IMR-90 (cell line): Measurements from ENCODE around the gene PNO1. TPM values are rescaled to one million over a fixed set of nuclear protein-coding genes. Genes with fewer than 3 reads are reported as not detected.

ENCODE experiments used
- ATAC-seq: fragments of 200-7000 bp; cut with Tn5 transposase; 2 replicates; pipeline ENCODE4 v1.9.1; 2020; ENCODE audit warnings: low read depth, mild to moderate bottlenecking, moderate library complexity
- BruUV-seq: library from RNA; stranded (reverse); fragments of 400-500 nt; replicated peaks from 2 replicates; lab custom pipeline; 2021; lab: Mats Ljungman, UMichigan
- CTCF ChIA-PET: fragments of 300-600 bp; formaldehyde crosslinking; extraction: SDS; loops from one replicate; lab custom pipeline; 2021; ENCODE audit warnings: antibody characterized with exemption; lab: Yijun Ruan, JAX
- POLR2A ChIA-PET: fragments of 300-600 bp; sonication (Branson Sonifier 250); formaldehyde crosslinking; loops from one replicate; lab custom pipeline; 2022; ENCODE audit warnings: antibody characterized with exemption; ENCODE audit not compliant: unreplicated experiment; lab: Charles Lee
- DNase-seq: peaks from one replicate; pipeline ENCODE4 v3.0.0; 2013
- H2AFZ ChIP-seq: replicated peaks from 2 replicates; pipeline ENCODE3; 2013; ENCODE audit warnings: low read length, mild to moderate bottlenecking; ENCODE audit not compliant: poor library complexity
- H2AK5ac ChIP-seq: 2 replicates; pipeline ENCODE4 v1.6.1; 2013; ENCODE audit warnings: low read depth, low read length, inconsistent platforms
- H2AK9ac ChIP-seq: replicated peaks from 2 replicates; pipeline ENCODE3; 2013; ENCODE audit warnings: mild to moderate bottlenecking, low read depth, low read length, moderate library complexity; ENCODE audit not compliant: poor library complexity
- H2BK120ac ChIP-seq: 2 replicates; pipeline ENCODE4 v1.6.1; 2013; ENCODE audit warnings: low read depth, low read length, inconsistent platforms
- H2BK15ac ChIP-seq: 3 replicates; pipeline ENCODE4 v1.6.1; 2013; ENCODE audit warnings: low read depth, low read length, inconsistent platforms
- H2BK20ac ChIP-seq: 2 replicates; pipeline ENCODE4 v1.6.1; 2013; ENCODE audit warnings: low read depth, mild to moderate bottlenecking, inconsistent platforms, low read length, moderate library complexity
- H2BK5ac ChIP-seq: 2 replicates; pipeline ENCODE4 v1.6.1; 2013; ENCODE audit warnings: mild to moderate bottlenecking, low read depth, low read length, inconsistent platforms; ENCODE audit not compliant: poor library complexity, severe bottlenecking
- H3K14ac ChIP-seq: replicated peaks from 2 replicates; pipeline ENCODE4 v1.6.1; 2013; ENCODE audit warnings: low read depth, low read length, inconsistent platforms
- H3K18ac ChIP-seq: 2 replicates; pipeline ENCODE4 v1.6.1; 2013; ENCODE audit warnings: low read depth, low read length, control low read depth
- H3K23ac ChIP-seq: 2 replicates; pipeline ENCODE4 v1.6.1; 2013; ENCODE audit warnings: low read depth, low read length, inconsistent platforms
- H3K27ac ChIP-seq: 2 replicates; pipeline ENCODE4 v1.5.1; 2013; ENCODE audit warnings: mild to moderate bottlenecking, control low read depth, low read length; ENCODE audit not compliant: insufficient read depth
- H3K27me3 ChIP-seq: 2 replicates; pipeline ENCODE4 v1.6.1; 2013; ENCODE audit warnings: low read length; ENCODE audit not compliant: control insufficient read depth, insufficient read depth
- H3K36me3 ChIP-seq: 2 replicates; pipeline ENCODE4 v1.6.1; 2013; ENCODE audit warnings: low read length, mixed read lengths; ENCODE audit not compliant: control insufficient read depth, insufficient read depth
- H3K4ac ChIP-seq: 2 replicates; pipeline ENCODE4 v1.6.1; 2013; ENCODE audit warnings: low read depth, low read length, inconsistent platforms
- H3K4me1 ChIP-seq: 2 replicates; pipeline ENCODE4 v1.6.1; 2013; ENCODE audit warnings: low read length, mixed read lengths; ENCODE audit not compliant: control insufficient read depth, insufficient read depth
- H3K4me2 ChIP-seq: 2 replicates; pipeline ENCODE4 v1.6.1; 2013; ENCODE audit warnings: low read depth, mild to moderate bottlenecking, control low read depth, low read length, moderate library complexity
- H3K4me3 ChIP-seq: 2 replicates; pipeline ENCODE4 v1.5.1; 2013; ENCODE audit warnings: low read depth, mild to moderate bottlenecking, control low read depth, low read length, moderate library complexity; ENCODE audit not compliant: insufficient read depth
- H3K56ac ChIP-seq: 2 replicates; pipeline ENCODE4 v1.6.1; 2013; ENCODE audit warnings: low read length, inconsistent platforms; ENCODE audit not compliant: insufficient read depth; ENCODE audit errors: extremely low read depth
- H3K79me1 ChIP-seq, 2 experiments: 2 replicates each; pipeline ENCODE4 v1.6.1; 2013; ENCODE audit warnings: low read length in 2 of 2, inconsistent platforms in 1 of 2, low read depth in 1 of 2
- H3K9ac ChIP-seq: 2 replicates; pipeline ENCODE4 v1.6.1; 2013; ENCODE audit warnings: low read depth, low read length, control low read depth
- H3K9me1 ChIP-seq: 2 replicates; pipeline ENCODE4 v1.6.1; 2013; ENCODE audit warnings: low read length, inconsistent platforms; ENCODE audit not compliant: insufficient read depth
- H3K9me3 ChIP-seq: 2 replicates; pipeline ENCODE4 v1.6.1; 2013; ENCODE audit warnings: low read length; ENCODE audit not compliant: control insufficient read depth, insufficient read depth
- H4K20me1 ChIP-seq: 2 replicates; pipeline ENCODE4 v1.6.1; 2013; ENCODE audit warnings: low read length, inconsistent platforms; ENCODE audit not compliant: insufficient read depth
- H4K5ac ChIP-seq: 2 replicates; pipeline ENCODE4 v1.6.1; 2013; ENCODE audit warnings: mild to moderate bottlenecking, low read depth, low read length, control low read depth
- H4K8ac ChIP-seq, 2 experiments: 2 replicates each; pipeline ENCODE4 v1.6.1; 2013; ENCODE audit warnings: low read depth in 2 of 2, low read length in 2 of 2, control low read depth in 1 of 2, inconsistent platforms in 1 of 2
- H4K91ac ChIP-seq: 2 replicates; pipeline ENCODE4 v1.6.1; 2013; ENCODE audit warnings: low read depth, low read length, inconsistent platforms; ENCODE audit not compliant: insufficient read depth
- BHLHE40 ChIP-seq: fragments of 150-350 bp; IDR thresholded peaks from 2 replicates; pipeline ENCODE4 v1.6.1; 2016; ENCODE audit warnings: mild to moderate bottlenecking, low read depth, low read length
- CEBPB ChIP-seq: IDR thresholded peaks from 2 replicates; pipeline ENCODE4 v1.6.1; 2012; ENCODE audit warnings: low read depth, low read length, improper control_type of control experiment
- CTCF ChIP-seq: conservative IDR thresholded peaks from 2 replicates; pipeline ENCODE4 v1.5.1; 2012; ENCODE audit warnings: mild to moderate bottlenecking, low read depth, low read length, improper control_type of control experiment
- ELK1 ChIP-seq: fragments of 150-350 bp; IDR thresholded peaks from 2 replicates; pipeline ENCODE4 v1.6.1; 2016; ENCODE audit warnings: low read depth, mild to moderate bottlenecking, low read length, moderate library complexity, borderline replicate concordance
- FOS ChIP-seq: fragments of 150-350 bp; IDR thresholded peaks from 2 replicates; pipeline ENCODE4 v1.6.1; 2016; ENCODE audit warnings: low read depth, low read length
- MAFK ChIP-seq: IDR thresholded peaks from 2 replicates; pipeline ENCODE4 v1.6.1; 2012; ENCODE audit warnings: low read depth, low read length, improper control_type of control experiment
- MAZ ChIP-seq: IDR thresholded peaks from 2 replicates; pipeline ENCODE4 v1.6.1; 2012; ENCODE audit warnings: low read depth, mild to moderate bottlenecking, low read length, improper control_type of control experiment, moderate library complexity, borderline replicate concordance
- NFE2L2 ChIP-seq: fragments of 150-350 bp; IDR thresholded peaks from 2 replicates; pipeline ENCODE4 v1.6.1; 2016; ENCODE audit warnings: low read depth, mild to moderate bottlenecking, low read length
- POLR2A ChIP-seq: IDR thresholded peaks from 2 replicates; pipeline ENCODE4 v1.6.1; 2012; ENCODE audit warnings: mild to moderate bottlenecking, low read depth, low read length
- RCOR1 ChIP-seq: IDR thresholded peaks from 2 replicates; pipeline ENCODE4 v1.6.1; 2012; ENCODE audit warnings: mild to moderate bottlenecking, low read length, improper control_type of control experiment; ENCODE audit not compliant: insufficient replicate concordance
- RFX5 ChIP-seq: IDR thresholded peaks from 2 replicates; pipeline ENCODE4 v1.8.0; 2012; ENCODE audit warnings: low read depth, mild to moderate bottlenecking, low read length, moderate library complexity
- SMC3 ChIP-seq: fragments of 150-350 bp; IDR thresholded peaks from 2 replicates; pipeline ENCODE4 v1.6.1; 2016; ENCODE audit warnings: low read depth, mild to moderate bottlenecking, antibody characterized with exemption, low read length, moderate library complexity
- USF2 ChIP-seq: fragments of 150-350 bp; IDR thresholded peaks from 2 replicates; pipeline ENCODE4 v1.6.1; 2017; ENCODE audit warnings: mild to moderate bottlenecking, antibody characterized with exemption, low read length, low read depth
- WGBS, 2 experiments: methylation state at CpG; one replicate each; pipeline versions ENCODE4 v1.1.5 to v1.1.7; 2013; ENCODE audit warnings: missing lambda C conversion rate in 2 of 2; ENCODE audit not compliant: insufficient read length in 1 of 2; ENCODE audit errors: extremely low coverage in 2 of 2; 5-methylcytosine and 5-hydroxymethylcytosine counted together
- dilution Hi-C: fragments of 300-500 bp; cut with HindIII; formaldehyde crosslinking; loops from one replicate; pipeline ENCODE4 v1.14.3; 2018; ENCODE audit warnings: low sequenced_read_pairs; ENCODE audit not compliant: unreplicated experiment
- in situ Hi-C: fragments of 300-500 bp; cut with MboI; formaldehyde crosslinking; loops from 3 replicates; pipeline ENCODE4 v1.14.3; 2019; ENCODE audit warnings: low sequenced_read_pairs, inconsistent platforms, mixed read lengths
- intact Hi-C: fragments of 100-400 bp; cut with micrococcal nuclease; formaldehyde crosslinking; loops from 2 replicates; pipeline ENCODE4 v1.10.0; 2022
- polyA plus RNA-seq, 3 experiments: library from polyadenylated mRNA; depleted of rRNA; stranded (reverse); fragments of >200 nt; gene quantifications; 2 replicates each; pipeline ENCODE4 v1.2.3, GENCODE V29; 2012; ENCODE audit warnings: low replicate concordance in 1 of 3
- total RNA-seq: library from RNA; depleted of rRNA; stranded (reverse); fragments of >200 nt; gene quantifications from 2 replicates; pipeline ENCODE4 v1.2.3, GENCODE V29; 2012

PNO1 gene
- total and polyA plus RNA-seq, 2 of the 4 experiments (the other 2 are of a cell fraction), result 12.8 to 14.7 TPM

- no peak overlapping the region for H3K4me3 ChIP-seq
- peaks cover 18% of the 10 kb centered on the region for H3K27me3 ChIP-seq
- no peaks in the 10 kb centered on the region for H3K36me3 ChIP-seq
- no peak overlapping the region for H3K27ac ChIP-seq
- no peak overlapping the region for H3K18ac ChIP-seq
- no peak overlapping the region for H2BK120ac ChIP-seq
- no peaks in the 10 kb centered on the region for H3K79me1 ChIP-seq
- no peak overlapping the region for H2BK15ac ChIP-seq
- H2AK5ac ChIP-seq, result no peak overlapping the region
- H4K8ac ChIP-seq, result no peak overlapping the region
- DNase-seq, result no peak
- no peak overlapping the region for H3K9ac ChIP-seq
- CTCF ChIA-PET, result no interaction called here
- H4K91ac ChIP-seq, result no peak overlapping the region
- H3K56ac ChIP-seq, result no peak overlapping the region
- no peaks in the 10 kb centered on the region for H4K20me1 ChIP-seq
- intact Hi-C loops (no loop called here), dilution Hi-C loops (no loop called here), in situ Hi-C loops (no loop called here)
- no peak overlapping the region for H2BK5ac ChIP-seq
- POLR2A ChIA-PET, result no interaction called here
- no peak overlapping the region for H2AFZ ChIP-seq
- no peak overlapping the region for H4K5ac ChIP-seq
- H3K9me1 ChIP-seq, result no peaks in the 10 kb centered on the region
- no TSS peak for BruUV-seq
- no peak overlapping the region for H3K4ac ChIP-seq
- no peak; the same call in 1 of the 2 replicates for ATAC-seq
- TF ChIP-seq USF2, result no peak
- no peak for TF ChIP-seq BHLHE40
- TF ChIP-seq RFX5, result no peak
- TF ChIP-seq RCOR1, result no peak
- no peak for TF ChIP-seq MAZ
- TF ChIP-seq POLR2A, result no peak
- no peak for TF ChIP-seq NFE2L2
- no peak for TF ChIP-seq CEBPB
- TF ChIP-seq ELK1, result no peak
- no peak for TF ChIP-seq SMC3
- TF ChIP-seq CTCF, result no peak
- TF ChIP-seq FOS, result no peak
- TF ChIP-seq MAFK, result no peak
- no peak overlapping the region for H3K4me2 ChIP-seq
- H3K4me1 ChIP-seq, result no peaks in the 10 kb centered on the region; the same call in 1 of the 2 replicates
- 0 out of 2 replicates have a peak overlapping the region, but pooled peaks have one; percentile 25 for H3K23ac ChIP-seq
- no peaks in the 10 kb centered on the region for H3K9me3 ChIP-seq
- H3K14ac ChIP-seq, result no peak overlapping the region
- whole genome bisulfite sequencing, 2 experiments, result no CpG with 5 or more reads among the region's 3 CpGs
- peak overlapping the region; percentile 81 for H2AK9ac ChIP-seq
- H2BK20ac ChIP-seq, result no peak overlapping the region
These were observed 41.7 kb upstream of the PNO1 start for GRCh38 chr2:68115965-68116364.
